ENCODE data around the gene SOAT2.

- TF ChIP-seq CTCF (IDR thresholded peaks at IDR 0.05) (no peak), POLR2AphosphoS5 (IDR thresholded peaks at IDR 0.05) (no peak), POLR2A (IDR thresholded peaks at IDR 0.05) (no peak)
Observed at GRCh38 chr12:53096759-53097158, 6.5 kb upstream of the SOAT2 start.
